Cardiac muscle cell (in vitro differentiated cells and primary cell): ENCODE data around the gene BTG2. TPM values are rescaled to one million over a fixed set of nuclear protein-coding genes. Genes with fewer than 3 reads are reported as not detected.

Experiments
- DNase-seq, 2 donors: peaks; one replicate each; pipeline versions ENCODE4 v3.0.0 to v3.0.0-alpha.2; 2010 to 2017; ENCODE audit warnings: low read depth in 1 of 2, low spot score in 1 of 2
- H3K27ac ChIP-seq: fragments of 200-600 bp; sonication (generic); 2 replicates; pipeline ENCODE4 v1.5.1; 2016
- H3K27me3 ChIP-seq: fragments of 200-600 bp; sonication (generic); 2 replicates; pipeline ENCODE4 v1.6.0; 2016; ENCODE audit warnings: control low read depth
- H3K36me3 ChIP-seq: fragments of 200-600 bp; sonication (generic); 2 replicates; pipeline ENCODE4 v1.5.1; 2016; ENCODE audit warnings: control low read depth
- H3K4me1 ChIP-seq: fragments of 200-600 bp; sonication (generic); 2 replicates; pipeline ENCODE4 v1.8.1; 2017; ENCODE audit warnings: low read depth, mild to moderate bottlenecking, mixed run types
- H3K4me3 ChIP-seq: fragments of 200-600 bp; sonication (generic); 2 replicates; pipeline ENCODE4 v1.5.1; 2016; ENCODE audit warnings: mild to moderate bottlenecking
- H3K9me3 ChIP-seq: fragments of 200-600 bp; sonication (generic); 2 replicates; pipeline ENCODE4 v1.5.1; 2017; ENCODE audit warnings: low read depth, mild to moderate bottlenecking, control low read depth
- polyA plus RNA-seq: library from polyadenylated mRNA; unstranded; fragments of >200 nt; fragmentation: Nextera tagmentation; extraction: Ambion mirVana; gene quantifications from 2 replicates; pipeline ENCODE4 v1.2.1, GENCODE V29; 2016
- total RNA-seq: library from RNA; depleted of rRNA; stranded (reverse); fragments of >200 nt; gene quantifications from 2 replicates; pipeline ENCODE4 v1.2.3, GENCODE V29; 2016
- TF ChIP-seq, protein P1 (sequence below): IDR thresholded peaks from 2 replicates; pipeline ENCODE4 v1.5.1; 2012; ENCODE audit warnings: low read depth, mild to moderate bottlenecking, low read length

BTG2 gene
- total and polyA plus RNA-seq, 2 experiments from 2014 or later = 45.6 to 66.0 TPM

GRCh38 chr1:203274603-203275381 lies 30.5 kb upstream of the BTG2 start:
- Histone ChIP-seq H3K27me3 (no peaks in the 10 kb centered on the region), H3K4me1 (peaks cover 35% of the 10 kb centered on the region), H3K9me3 (no peaks in the 10 kb centered on the region), H3K27ac (no peak overlapping the region), H3K4me3 (no peak overlapping the region), H3K36me3 (no peaks in the 10 kb centered on the region)
- DNase-seq = no peak
- TF ChIP-seq, protein P1, sequence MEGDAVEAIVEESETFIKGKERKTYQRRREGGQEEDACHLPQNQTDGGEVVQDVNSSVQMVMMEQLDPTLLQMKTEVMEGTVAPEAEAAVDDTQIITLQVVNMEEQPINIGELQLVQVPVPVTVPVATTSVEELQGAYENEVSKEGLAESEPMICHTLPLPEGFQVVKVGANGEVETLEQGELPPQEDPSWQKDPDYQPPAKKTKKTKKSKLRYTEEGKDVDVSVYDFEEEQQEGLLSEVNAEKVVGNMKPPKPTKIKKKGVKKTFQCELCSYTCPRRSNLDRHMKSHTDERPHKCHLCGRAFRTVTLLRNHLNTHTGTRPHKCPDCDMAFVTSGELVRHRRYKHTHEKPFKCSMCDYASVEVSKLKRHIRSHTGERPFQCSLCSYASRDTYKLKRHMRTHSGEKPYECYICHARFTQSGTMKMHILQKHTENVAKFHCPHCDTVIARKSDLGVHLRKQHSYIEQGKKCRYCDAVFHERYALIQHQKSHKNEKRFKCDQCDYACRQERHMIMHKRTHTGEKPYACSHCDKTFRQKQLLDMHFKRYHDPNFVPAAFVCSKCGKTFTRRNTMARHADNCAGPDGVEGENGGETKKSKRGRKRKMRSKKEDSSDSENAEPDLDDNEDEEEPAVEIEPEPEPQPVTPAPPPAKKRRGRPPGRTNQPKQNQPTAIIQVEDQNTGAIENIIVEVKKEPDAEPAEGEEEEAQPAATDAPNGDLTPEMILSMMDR = no peak

DNA sequence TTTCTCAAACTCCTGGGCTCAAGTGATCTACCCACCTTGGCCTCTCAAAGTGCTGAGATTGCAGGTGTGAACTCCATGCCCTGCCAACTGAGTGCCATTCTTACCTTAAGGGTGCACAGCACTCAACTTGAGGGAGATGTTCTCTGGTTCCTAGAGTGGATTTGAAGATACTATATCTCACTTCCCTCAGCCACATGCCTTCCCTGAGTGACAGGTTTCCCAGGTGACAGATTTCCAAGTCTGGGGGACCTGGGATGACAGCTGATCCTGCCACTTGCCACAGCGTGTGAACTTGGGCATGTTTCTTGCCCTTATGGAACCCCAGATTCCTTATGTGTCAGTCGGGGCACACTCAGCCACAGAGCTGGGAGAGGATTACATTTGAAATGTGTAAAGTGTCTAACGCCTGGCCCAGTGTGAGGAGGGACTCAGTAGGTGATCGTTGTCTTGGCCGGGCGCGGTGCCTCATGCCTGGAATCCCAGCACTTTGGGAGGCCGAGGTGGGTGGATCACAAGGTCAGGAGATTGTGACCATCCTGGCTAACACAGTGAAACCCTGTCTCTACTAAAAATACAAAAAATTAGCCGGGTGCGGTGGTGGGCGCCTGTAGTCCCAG lies 29.6 kb upstream of the BTG2 start:
- no peak for DNase-seq
- H3K4me1 ChIP-seq = peaks cover 38% of the 10 kb centered on the region

DNA sequence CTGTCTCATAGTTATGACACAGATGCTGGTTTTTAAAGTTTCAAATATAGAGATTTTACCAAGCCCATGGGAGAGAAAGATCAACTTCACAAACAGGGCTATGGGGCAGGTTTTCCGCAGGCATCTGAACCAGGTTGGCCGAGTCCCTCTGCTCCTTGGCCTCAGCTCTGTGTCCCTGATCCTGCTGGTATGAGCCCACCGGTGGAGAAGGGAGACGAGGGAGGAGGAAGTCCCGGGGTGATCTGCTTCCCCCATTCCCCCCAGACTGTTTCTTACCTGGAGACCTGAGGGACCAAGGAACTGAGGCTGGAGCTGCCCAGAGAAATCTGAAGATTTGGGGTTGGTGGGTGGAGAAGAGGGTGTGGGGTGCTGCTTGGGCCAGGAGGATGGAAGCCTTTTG lies 28.9 kb upstream of the BTG2 start:
- Histone ChIP-seq H3K4me3 (no peak overlapping the region), H3K27me3 (no peaks in the 10 kb centered on the region), H3K36me3 (no peaks in the 10 kb centered on the region), H3K27ac (no peak overlapping the region), H3K4me1 (peaks cover 45% of the 10 kb centered on the region), H3K9me3 (no peaks in the 10 kb centered on the region)
- no peak for DNase-seq
- TF ChIP-seq, protein P1 = no peak

More for the DNA sequence above, 29.6 kb upstream of the BTG2 start:
- no peaks in the 10 kb centered on the region for H3K36me3 ChIP-seq
- TF ChIP-seq, protein P1 = no peak
- no peaks in the 10 kb centered on the region for H3K9me3 ChIP-seq
- H3K27ac ChIP-seq = no peak overlapping the region
- H3K4me3 ChIP-seq = no peak overlapping the region
- no peaks in the 10 kb centered on the region for H3K27me3 ChIP-seq

GRCh38 chr1:203276916-203277545 lies 28.3 kb upstream of the BTG2 start:
- H3K4me3 ChIP-seq = no peak overlapping the region
- DNase-seq = no peak
- peaks cover 51% of the 10 kb centered on the region for H3K4me1 ChIP-seq
- no peaks in the 10 kb centered on the region for H3K9me3 ChIP-seq
- H3K36me3 ChIP-seq = no peaks in the 10 kb centered on the region
- peak overlapping the region; percentile 90 for H3K27ac ChIP-seq
- H3K27me3 ChIP-seq = no peaks in the 10 kb centered on the region
- TF ChIP-seq, protein P1 = no peak

GRCh38 chr1:203278082-203278884 lies 27.0 kb upstream of the BTG2 start:
- H3K27me3 ChIP-seq = no peaks in the 10 kb centered on the region
- no peaks in the 10 kb centered on the region for H3K9me3 ChIP-seq
- H3K4me1 ChIP-seq = peaks cover 62% of the 10 kb centered on the region
- peak overlapping the region; percentile 90 for H3K27ac ChIP-seq
- peak; percentile 79 to 91 for DNase-seq
- H3K36me3 ChIP-seq = no peaks in the 10 kb centered on the region
- no peak overlapping the region for H3K4me3 ChIP-seq
- TF ChIP-seq, protein P1 = no peak
